GM12878 (cell line): ENCODE results near the gene ANKRD33. TPM values are rescaled to one million over a fixed set of nuclear protein-coding genes. Genes with fewer than 3 reads are reported as not detected.

Experiments
- ATAC-seq: fragments of 200-7000 bp; cut with Tn5 transposase; 3 replicates; pipeline ENCODE4 v1.9.1; 2020; ENCODE audit warnings: mild to moderate bottlenecking, moderate library complexity
- BruUV-seq: library from RNA; stranded (reverse); fragments of 400-500 nt; replicated peaks from 2 replicates; lab custom pipeline; 2021; lab: Mats Ljungman, UMichigan
- CTCF ChIA-PET: fragments of 300-600 bp; sonication (Branson Sonifier 250); formaldehyde crosslinking; extraction: SDS; loops from one replicate; lab custom pipeline; 2021; ENCODE audit warnings: inconsistent platforms; lab: Yijun Ruan, JAX
- POLR2A ChIA-PET: fragments of 350-600 bp; formaldehyde crosslinking; extraction: SDS; loops from one replicate; lab custom pipeline; 2021; ENCODE audit warnings: inconsistent platforms; lab: Charles Lee
- RAD21 ChIA-PET: fragments of 300-600 bp; sonication (Branson Sonifier 250); formaldehyde crosslinking; loops from one replicate; lab custom pipeline; 2023; ENCODE audit warnings: antibody characterized with exemption; ENCODE audit not compliant: unreplicated experiment; lab: Charles Lee
- SMC1A ChIA-PET: fragments of 300-600 bp; sonication (Branson Sonifier 250); formaldehyde crosslinking; loops from one replicate; lab custom pipeline; 2023; ENCODE audit not compliant: unreplicated experiment, uncharacterized antibody; lab: Charles Lee
- DNase-seq: peaks from one replicate; pipeline ENCODE4 v3.0.0-alpha.2; 2011; ENCODE audit warnings: low read depth, low spot score
- FAIRE-seq: peaks from 3 replicates; lab custom pipeline; 2011; peaks lifted over from hg19 to GRCh38; lab: Jason Lieb, UNC
- H2AFZ ChIP-seq: 2 replicates; pipeline ENCODE4 v1.6.0; 2011; ENCODE audit warnings: low read depth, low read length, control low read depth; ENCODE audit not compliant: control insufficient read depth
- H3K27ac ChIP-seq: 2 replicates; pipeline ENCODE4 v1.5.1; 2011; ENCODE audit warnings: control low read depth; ENCODE audit not compliant: control insufficient read depth, insufficient read depth
- H3K27me3 ChIP-seq, 2 experiments: replicated peaks in 1 of 2; 2 replicates each; pipeline versions ENCODE4 v1.6.0 to v1.6.1; 2011; ENCODE audit warnings: low read length in 1 of 2; ENCODE audit not compliant: control insufficient read depth in 2 of 2, insufficient read depth in 2 of 2
- H3K36me3 ChIP-seq, 2 experiments: 2 replicates each; pipeline ENCODE4 v1.5.1; 2011; ENCODE audit warnings: low read length in 1 of 2; ENCODE audit not compliant: control insufficient read depth in 2 of 2, insufficient read depth in 2 of 2
- H3K4me1 ChIP-seq: 2 replicates; pipeline ENCODE4 v1.6.1; 2011; ENCODE audit warnings: mild to moderate bottlenecking, low read length, moderate library complexity, mixed read lengths; ENCODE audit not compliant: control insufficient read depth, insufficient read depth
- H3K4me2 ChIP-seq: 2 replicates; pipeline ENCODE4 v1.6.0; 2011; ENCODE audit warnings: control low read depth; ENCODE audit not compliant: control insufficient read depth, insufficient read depth
- H3K4me3 ChIP-seq: fragments of 200-600 bp; sonication (generic); 2 replicates; pipeline ENCODE4 v1.5.1; 2016
- H3K79me2 ChIP-seq: 2 replicates; pipeline ENCODE4 v1.6.0; 2011; ENCODE audit warnings: low read length; ENCODE audit not compliant: control insufficient read depth, insufficient read depth
- H3K9ac ChIP-seq: 2 replicates; pipeline ENCODE4 v1.8.0; 2011; ENCODE audit warnings: low read length, control low read depth, mixed read lengths; ENCODE audit not compliant: control insufficient read depth, insufficient read depth
- H3K9me3 ChIP-seq: replicated peaks from 3 replicates; pipeline ENCODE4 v1.5.1; 2011; ENCODE audit warnings: mild to moderate bottlenecking, low read length; ENCODE audit not compliant: control insufficient read depth, insufficient read depth
- H4K20me1 ChIP-seq: 2 replicates; pipeline ENCODE4 v1.6.0; 2011; ENCODE audit not compliant: control insufficient read depth, insufficient read depth
- BHLHE40 ChIP-seq, 2 experiments: fragments of 450-650 bp in 1 of 2; IDR thresholded peaks; 2 replicates each; pipeline ENCODE4 v1.6.1; 2011 to 2017; ENCODE audit warnings: low read depth in 2 of 2, borderline replicate concordance in 1 of 2, improper control_type of control experiment in 1 of 2, low read length in 1 of 2, mild to moderate bottlenecking in 1 of 2
- CBFB ChIP-seq: IDR thresholded peaks from 2 replicates; pipeline ENCODE4 v1.6.1; 2016; ENCODE audit warnings: antibody characterized with exemption, low read depth
- CBX3 ChIP-seq: fragments of 200-600 bp; sonication (generic); IDR thresholded peaks from 2 replicates; pipeline ENCODE4 v1.6.1; 2016; ENCODE audit warnings: low read depth, borderline replicate concordance
- CHD2 ChIP-seq: IDR thresholded peaks from 2 replicates; pipeline ENCODE4 v1.6.1; 2011; ENCODE audit warnings: low read depth, low read length, improper control_type of control experiment, borderline replicate concordance
- EZH2 ChIP-seq: IDR thresholded peaks from 2 replicates; pipeline ENCODE4 v1.6.1; 2012; ENCODE audit warnings: low read depth, mild to moderate bottlenecking, control low read depth, inconsistent platforms, low read length, borderline replicate concordance; ENCODE audit not compliant: control insufficient read depth
- SMARCA5 ChIP-seq: fragments of 450-650 bp; IDR thresholded peaks from 2 replicates; pipeline ENCODE4 v1.6.1; 2017; ENCODE audit warnings: mild to moderate bottlenecking
- SMC3 ChIP-seq: IDR thresholded peaks from 2 replicates; pipeline ENCODE4 v1.6.1; 2011; ENCODE audit warnings: low read length, improper control_type of control experiment, borderline replicate concordance
- SREBF2 ChIP-seq: IDR thresholded peaks from 2 replicates; pipeline ENCODE4 v1.6.1; 2012; ENCODE audit warnings: mild to moderate bottlenecking, low read length
- STAT1 ChIP-seq: fragments of 450-650 bp; conservative IDR thresholded peaks from 2 replicates; pipeline ENCODE4 v1.6.1; 2014; ENCODE audit warnings: antibody characterized with exemption, mild to moderate bottlenecking
- SUZ12 ChIP-seq: fragments of 200-600 bp; sonication (generic); IDR thresholded peaks from one replicate; pipeline ENCODE4 v1.6.1; 2018; ENCODE audit warnings: antibody characterized with exemption, mild to moderate bottlenecking; ENCODE audit not compliant: unreplicated experiment
- USF2 ChIP-seq: IDR thresholded peaks from 2 replicates; pipeline ENCODE4 v1.6.1; 2011; ENCODE audit warnings: low read depth, low read length, improper control_type of control experiment, borderline replicate concordance
- WRNIP1 ChIP-seq: IDR thresholded peaks from 2 replicates; pipeline ENCODE4 v1.6.1; 2011; ENCODE audit warnings: low read depth, low read length, improper control_type of control experiment, borderline replicate concordance
- ZBED1 ChIP-seq: IDR thresholded peaks from 2 replicates; pipeline ENCODE4 v1.6.1; 2016; ENCODE audit warnings: borderline replicate concordance
- ZBTB40 ChIP-seq: fragments of 450-650 bp; IDR thresholded peaks from 2 replicates; pipeline ENCODE4 v1.6.1; 2016; ENCODE audit warnings: mild to moderate bottlenecking, moderate library complexity, borderline replicate concordance
- WGBS: methylation state at CpG from one replicate; pipeline ENCODE4 v1.1.6; 2016; ENCODE audit warnings: low lambda C conversion rate; ENCODE audit not compliant: insufficient replicate concordance, insufficient coverage; ENCODE audit errors: missing lambda C conversion rate; 5-methylcytosine and 5-hydroxymethylcytosine counted together
- in situ Hi-C: fragments of 300-500 bp; cut with MboI; formaldehyde crosslinking; loops from 9 replicates; pipeline ENCODE4 v1.14.3; 2018; ENCODE audit warnings: mixed read lengths
- intact Hi-C: fragments of 100-400 bp; cut with micrococcal nuclease; formaldehyde crosslinking; loops from one replicate; pipeline ENCODE4 v1.14.2; 2022; ENCODE audit not compliant: unreplicated experiment
- polyA plus RNA-seq, 11 experiments: library from polyadenylated mRNA; depleted of rRNA in 4 of 11; unstranded in 6 of 11; stranded (reverse) in 5 of 11; fragments of >200 nt; fragmentation: Nextera tagmentation in 4 of 11; fragmentation: Illumina TruSeq in 1 of 11; extraction: Ambion mirVana in 4 of 11; extraction: Trizol in 1 of 11; gene quantifications; 1 replicate in 1 of 11; 2 replicates in 10 of 11; pipeline versions ENCODE4 v1.2.1 to v1.2.3, GENCODE V29; 2011 to 2016; ENCODE audit warnings: inconsistent platforms in 2 of 11, missing spikeins in 2 of 11, low read depth in 1 of 11
- total RNA-seq, 4 experiments: library from RNA; depleted of rRNA in 3 of 4; stranded (reverse); fragments of >200 nt in 3 of 4; fragmentation: Illumina TruSeq in 1 of 4; extraction: Trizol in 1 of 4; gene quantifications; 2 replicates each; pipeline versions ENCODE4 v1.2.1 to v1.2.3, GENCODE V29; 2013 to 2021

ANKRD33 gene
- total and polyA plus RNA-seq, 10 of the 15 experiments (the other 5 are each of a cell fraction or from before 2014, with no cell fraction given): not detected

GRCh38 chr12:51847643-51848325 lies 40.1 kb upstream of the ANKRD33 start (continued):
- TF ChIP-seq ZBTB40: no peak
- TF ChIP-seq BHLHE40 (IDR thresholded peaks at IDR 0.05; ENCODE audit: borderline replicate concordance in 1 of 2, low read depth in 2 of 2, low read length in 1 of 2): no peak
- no peak for TF ChIP-seq SMARCA5
- TF ChIP-seq EZH2: no peak
- TF ChIP-seq CBFB: no peak
- no peak for TF ChIP-seq SREBF2
- no peak for TF ChIP-seq CHD2
- no peak for TF ChIP-seq ZBED1
- TF ChIP-seq, all 136 proteins: peak for 0

- no peaks in the 10 kb centered on the region for H3K9me3 ChIP-seq
- CTCF ChIA-PET: no interaction called here
- ATAC-seq: no peak
- H2AFZ ChIP-seq: no peak within 1 kb of the TSS
- RAD21 ChIA-PET: no interaction called here
- H3K4me1 ChIP-seq: no peaks in the 10 kb centered on the region
- H3K27ac ChIP-seq: no peak within 1 kb of the TSS
- H3K9ac ChIP-seq: no peak within 1 kb of the TSS
- no peak for DNase-seq
- no peak within 1 kb of the TSS for H3K4me2 ChIP-seq
- no peak for TF ChIP-seq USF2
- TF ChIP-seq ZBED1: no peak
- no peak for TF ChIP-seq STAT1
- TF ChIP-seq SUZ12: no peak
- no peak for TF ChIP-seq WRNIP1
- TF ChIP-seq CBX3: no peak
- TF ChIP-seq SMC3: no peak
- SMC1A ChIA-PET: no interaction called here
- no peaks in the 10 kb centered on the region for H3K36me3 ChIP-seq
- no peak within 1 kb of the TSS for H3K4me3 ChIP-seq
- WGBS: 13% methylated on average over 20 of the region's 51 CpGs
- FAIRE-seq: no peak
- POLR2A ChIA-PET: no interaction called here
- intact Hi-C loops (no loop called here), in situ Hi-C loops (no loop called here)
- no TSS peak for BruUV-seq
- no peaks in the 10 kb centered on the region for H3K79me2 ChIP-seq
- peaks cover 0 to 8% of the 10 kb centered on the region in 2 experiments; a peak in 3 of 4 replicates for H3K27me3 ChIP-seq
- H4K20me1 ChIP-seq: no peaks in the 10 kb centered on the region
These were observed 39.6 kb upstream of the ANKRD33 start, which contains the start of gene FIGNL2 for GRCh38 chr12:51848326-51848727. Gene FIGNL2 (minus strand): TSS chr12:51848718. CDS start chr12:51822413, 26,305 bp downstream.
